H9 (cell line): ENCODE measurements around the gene NDUFS3. TPM values are rescaled to one million over a fixed set of nuclear protein-coding genes. Genes with fewer than 3 reads are reported as not detected.

Experiments
- DNase-seq: peaks from one replicate; pipeline ENCODE4 v3.0.0-alpha.2; 2017
- H2AFZ ChIP-seq: one replicate; pipeline ENCODE4 v1.6.1; 2013; ENCODE audit warnings: mild to moderate bottlenecking, low read length, control low read depth, moderate library complexity
- H2AK5ac ChIP-seq: 2 replicates; pipeline ENCODE4 v1.6.1; 2013; ENCODE audit warnings: low read length, control low read depth, mixed read lengths; ENCODE audit not compliant: insufficient read length
- H2BK120ac ChIP-seq: one replicate; pipeline ENCODE4 v1.6.1; 2013; ENCODE audit warnings: low read depth, mild to moderate bottlenecking, low read length, control low read depth, inconsistent platforms; ENCODE audit not compliant: poor library complexity, severe bottlenecking
- H2BK12ac ChIP-seq: 2 replicates; pipeline ENCODE4 v1.6.1; 2013; ENCODE audit warnings: low read length, control low read depth, mixed read lengths, low read depth; ENCODE audit not compliant: insufficient read length
- H2BK15ac ChIP-seq: 2 replicates; pipeline ENCODE4 v1.6.1; 2013; ENCODE audit warnings: low read depth, low read length, control low read depth
- H2BK20ac ChIP-seq: one replicate; pipeline ENCODE4 v1.6.1; 2013; ENCODE audit warnings: low read depth, mild to moderate bottlenecking, low read length, control low read depth, inconsistent platforms; ENCODE audit not compliant: poor library complexity, severe bottlenecking
- H2BK5ac ChIP-seq: 2 replicates; pipeline ENCODE4 v1.6.1; 2013; ENCODE audit warnings: low read length, control low read depth, mixed read lengths; ENCODE audit not compliant: insufficient read length
- H3K14ac ChIP-seq: 2 replicates; pipeline ENCODE4 v1.6.1; 2013; ENCODE audit warnings: low read length, control low read depth; ENCODE audit not compliant: insufficient read depth
- H3K18ac ChIP-seq: 2 replicates; pipeline ENCODE4 v1.6.1; 2013; ENCODE audit warnings: low read depth, mild to moderate bottlenecking, mixed read lengths, low read length, control low read depth; ENCODE audit not compliant: insufficient read length
- H3K23ac ChIP-seq: 2 replicates; pipeline ENCODE4 v1.6.1; 2013; ENCODE audit warnings: low read length, control low read depth, mixed read lengths, low read depth; ENCODE audit not compliant: insufficient read length
- H3K23me2 ChIP-seq: 2 replicates; pipeline ENCODE4 v1.6.1; 2013; ENCODE audit warnings: low read depth, mild to moderate bottlenecking, mixed read lengths, low read length, control low read depth; ENCODE audit not compliant: insufficient read length, poor library complexity, severe bottlenecking
- H3K27ac ChIP-seq: 2 replicates; pipeline ENCODE4 v1.5.1; 2013; ENCODE audit warnings: low read length, control low read depth, mixed read lengths, low read depth; ENCODE audit not compliant: insufficient read length
- H3K27me3 ChIP-seq: 2 replicates; pipeline ENCODE4 v1.6.1; 2013; ENCODE audit warnings: low read length, control low read depth, inconsistent platforms; ENCODE audit not compliant: insufficient read depth
- H3K4ac ChIP-seq: 2 replicates; pipeline ENCODE4 v1.6.1; 2013; ENCODE audit warnings: low read depth, mild to moderate bottlenecking, control low read depth, inconsistent platforms, low read length, moderate library complexity
- H3K4me1 ChIP-seq: 2 replicates; pipeline ENCODE4 v1.6.1; 2013; ENCODE audit warnings: low read length, control low read depth, inconsistent platforms; ENCODE audit not compliant: insufficient read depth
- H3K4me2 ChIP-seq: 2 replicates; pipeline ENCODE4 v1.6.1; 2013; ENCODE audit warnings: low read length, control low read depth, mixed read lengths; ENCODE audit not compliant: insufficient read length, insufficient read depth
- H3K56ac ChIP-seq: 2 replicates; pipeline ENCODE4 v1.6.1; 2013; ENCODE audit warnings: low read depth, mild to moderate bottlenecking, mixed read lengths, low read length, control low read depth; ENCODE audit not compliant: insufficient read length
- H3K79me1 ChIP-seq: 2 replicates; pipeline ENCODE4 v1.6.1; 2013; ENCODE audit warnings: low read depth, mild to moderate bottlenecking, moderate library complexity, low read length, control low read depth, inconsistent platforms; ENCODE audit not compliant: insufficient read depth, poor library complexity, severe bottlenecking
- H3K79me2 ChIP-seq: 2 replicates; pipeline ENCODE4 v1.6.1; 2013; ENCODE audit warnings: low read length, control low read depth, inconsistent platforms; ENCODE audit not compliant: insufficient read depth
- H3K9ac ChIP-seq: 2 replicates; pipeline ENCODE4 v1.6.1; 2013; ENCODE audit warnings: low read length, control low read depth, mixed read lengths; ENCODE audit not compliant: insufficient read length; ENCODE audit errors: extremely low read depth
- H3K9me3 ChIP-seq: one replicate; pipeline ENCODE4 v1.6.1; 2013; ENCODE audit warnings: low read depth, low read length, inconsistent platforms; ENCODE audit not compliant: control insufficient read depth
- H3T11ph ChIP-seq: one replicate; pipeline ENCODE4 v1.6.1; 2013; ENCODE audit warnings: mild to moderate bottlenecking, low read length, control low read depth, inconsistent platforms
- H4K20me1 ChIP-seq: one replicate; pipeline ENCODE4 v1.6.1; 2013; ENCODE audit not compliant: control insufficient read depth, insufficient read length, insufficient read depth
- H4K5ac ChIP-seq: 2 replicates; pipeline ENCODE4 v1.6.1; 2013; ENCODE audit warnings: low read depth, mild to moderate bottlenecking, mixed read lengths, low read length, control low read depth; ENCODE audit not compliant: insufficient read length
- H4K8ac ChIP-seq: replicated peaks from 2 replicates; pipeline ENCODE4 v1.6.1; 2013; ENCODE audit warnings: low read length, control low read depth, mixed read lengths, low read depth; ENCODE audit not compliant: insufficient read length
- H4K91ac ChIP-seq: 2 replicates; pipeline ENCODE4 v1.6.1; 2013; ENCODE audit warnings: low read depth, mild to moderate bottlenecking, moderate library complexity, mixed read lengths, low read length, control low read depth; ENCODE audit not compliant: insufficient read length
- H3K27ac Mint-ChIP-seq, 3 experiments: 2 replicates in 2 of 3; 3 replicates in 1 of 3; pipeline ENCODE4 v1.8.0; 2020 to 2021; ENCODE audit warnings: mixed read lengths in 3 of 3, mild to moderate bottlenecking in 1 of 3, moderate library complexity in 1 of 3
- H3K27me3 Mint-ChIP-seq: 2 replicates; pipeline ENCODE4 v1.8.0; 2021; ENCODE audit warnings: low read depth, mild to moderate bottlenecking, moderate library complexity, mixed read lengths
- H3K36me3 Mint-ChIP-seq, 3 experiments: 2 replicates in 2 of 3; 3 replicates in 1 of 3; pipeline ENCODE4 v1.8.0; 2020 to 2021; ENCODE audit warnings: low read depth in 3 of 3, mixed read lengths in 3 of 3; ENCODE audit not compliant: insufficient read depth in 1 of 3
- H3K4me1 Mint-ChIP-seq, 2 experiments: 2 replicates each; pipeline ENCODE4 v1.8.0; 2020; ENCODE audit warnings: mixed read lengths in 2 of 2
- H3K4me3 Mint-ChIP-seq, 2 experiments: 2 replicates in 1 of 2; 3 replicates in 1 of 2; pipeline ENCODE4 v1.8.0; 2020 to 2021; ENCODE audit warnings: mild to moderate bottlenecking in 2 of 2, mixed read lengths in 2 of 2, moderate library complexity in 1 of 2
- H3K9me3 Mint-ChIP-seq, 2 experiments: 2 replicates in 1 of 2; 3 replicates in 1 of 2; pipeline ENCODE4 v1.8.0; 2020; ENCODE audit warnings: mild to moderate bottlenecking in 2 of 2, mixed read lengths in 2 of 2, moderate library complexity in 1 of 2
- WGBS: extraction: QIAGEN DNeasy Blood & Tissue Kit; methylation state at CpG from one replicate; pipeline ENCODE4 v1.1.7; 2013; ENCODE audit warnings: missing lambda C conversion rate, low lambda C conversion rate, mixed read lengths; ENCODE audit not compliant: insufficient read length; ENCODE audit errors: extremely low coverage; 5-methylcytosine and 5-hydroxymethylcytosine counted together
- total RNA-seq: library from RNA; stranded (reverse); gene quantifications from 2 replicates; pipeline ENCODE4 v1.2.1, GENCODE V29; 2021
- TF ChIP-seq, protein P1 (sequence below): fragments of 200-600 bp; sonication (generic); conservative IDR thresholded peaks from 3 replicates; pipeline ENCODE4 v1.8.0; 2021; ENCODE audit warnings: antibody characterized with exemption, mild to moderate bottlenecking

Gene NDUFS3
- total RNA-seq, 1 experiment from 2014 or later = 144 TPM

DNA sequence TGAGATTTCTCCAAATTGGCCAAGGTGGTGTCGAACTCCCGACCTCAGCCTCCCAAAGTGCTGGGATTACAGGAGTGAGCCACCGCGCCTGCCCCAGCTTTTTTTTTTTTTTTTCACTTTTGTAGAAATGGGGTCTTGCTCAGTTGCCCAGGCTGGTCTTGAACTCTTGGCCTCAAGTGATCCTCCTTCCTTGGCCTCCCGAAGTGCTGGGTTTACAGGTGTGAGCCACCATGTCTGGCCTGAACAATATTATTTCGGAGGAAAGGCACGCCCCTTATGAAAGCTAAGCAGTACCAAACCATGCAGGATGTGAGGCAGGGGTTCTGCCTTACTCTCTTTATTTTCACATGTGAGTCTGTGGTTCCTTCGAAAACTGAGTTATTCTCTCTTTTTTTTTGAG lies 47.4 kb downstream of the NDUFS3 start:
- Histone ChIP-seq H3K79me1 (no peaks in the 10 kb centered on the region), H4K5ac (no peak overlapping the region), H2BK5ac (no peak overlapping the region), H4K91ac (no peak overlapping the region), H4K8ac (no peak overlapping the region), H3K27me3 (no peaks in the 10 kb centered on the region), H2BK15ac (no peak overlapping the region), H3K9ac (no peak overlapping the region), H2AK5ac (no peak overlapping the region), H3K14ac (no peak overlapping the region), H3K23ac (no peak overlapping the region), H3K18ac (no peak overlapping the region), H3K56ac (no peak overlapping the region), H3K27ac (no peak overlapping the region), H3K9me3 (no peaks in the 10 kb centered on the region), H2BK12ac (no peak overlapping the region), H2BK120ac (no peak overlapping the region), H3K79me2 (no peaks in the 10 kb centered on the region), H3K4ac (no peak overlapping the region), H3K23me2 (no peaks in the 10 kb centered on the region), H3K4me1 (no peaks in the 10 kb centered on the region), H2BK20ac (no peak overlapping the region), H3K4me2 (no peak overlapping the region), H3T11ph (no peak overlapping the region), H4K20me1 (no peaks in the 10 kb centered on the region), H2AFZ (no peak overlapping the region)
- no peak overlapping the region for H3K4me3 Mint-ChIP-seq
- no peaks in the 10 kb centered on the region for H3K4me1 Mint-ChIP-seq
- TF ChIP-seq, protein P1, sequence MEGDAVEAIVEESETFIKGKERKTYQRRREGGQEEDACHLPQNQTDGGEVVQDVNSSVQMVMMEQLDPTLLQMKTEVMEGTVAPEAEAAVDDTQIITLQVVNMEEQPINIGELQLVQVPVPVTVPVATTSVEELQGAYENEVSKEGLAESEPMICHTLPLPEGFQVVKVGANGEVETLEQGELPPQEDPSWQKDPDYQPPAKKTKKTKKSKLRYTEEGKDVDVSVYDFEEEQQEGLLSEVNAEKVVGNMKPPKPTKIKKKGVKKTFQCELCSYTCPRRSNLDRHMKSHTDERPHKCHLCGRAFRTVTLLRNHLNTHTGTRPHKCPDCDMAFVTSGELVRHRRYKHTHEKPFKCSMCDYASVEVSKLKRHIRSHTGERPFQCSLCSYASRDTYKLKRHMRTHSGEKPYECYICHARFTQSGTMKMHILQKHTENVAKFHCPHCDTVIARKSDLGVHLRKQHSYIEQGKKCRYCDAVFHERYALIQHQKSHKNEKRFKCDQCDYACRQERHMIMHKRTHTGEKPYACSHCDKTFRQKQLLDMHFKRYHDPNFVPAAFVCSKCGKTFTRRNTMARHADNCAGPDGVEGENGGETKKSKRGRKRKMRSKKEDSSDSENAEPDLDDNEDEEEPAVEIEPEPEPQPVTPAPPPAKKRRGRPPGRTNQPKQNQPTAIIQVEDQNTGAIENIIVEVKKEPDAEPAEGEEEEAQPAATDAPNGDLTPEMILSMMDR = no peak
- H3K36me3 Mint-ChIP-seq = peaks cover 33 to 83% (median 68%) of the 10 kb centered on the region in 3 experiments; a peak in 6 of 7 replicates
- H3K27ac Mint-ChIP-seq = no peak overlapping the region
- WGBS = no CpG with 5 or more reads among the region's 8 CpGs
- DNase-seq = no peak
- no peaks in the 10 kb centered on the region for H3K9me3 Mint-ChIP-seq
- no peaks in the 10 kb centered on the region for H3K27me3 Mint-ChIP-seq
